K562 (cell line): ENCODE data around the gene MATN1. TPM values are rescaled to one million over a fixed set of nuclear protein-coding genes. Genes with fewer than 3 reads are reported as not detected.

Experiments used
- ATAC-seq: fragments of 200-7000 bp; cut with Tn5 transposase; 3 replicates; pipeline ENCODE4 v1.9.1; 2020; ENCODE audit warnings: moderate library complexity
- BruUV-seq: library from RNA; stranded (reverse); fragments of 400-500 nt; replicated peaks from 2 replicates; lab custom pipeline; 2021; lab: Mats Ljungman, UMichigan
- CTCF ChIA-PET: fragments of 300-600 bp; formaldehyde crosslinking; extraction: SDS; loops from one replicate; lab custom pipeline; 2021; ENCODE audit warnings: low intra/inter-chr PET ratio; lab: Yijun Ruan, JAX
- POLR2A ChIA-PET: fragments of 300-600, 350-650 bp; sonication (Branson Sonifier 250); formaldehyde crosslinking; extraction: SDS; loops from one replicate; lab custom pipeline; 2021; ENCODE audit warnings: antibody characterized with exemption, inconsistent platforms; lab: Yijun Ruan, JAX
- DNase-seq, 4 experiments: peaks; one replicate each; pipeline versions ENCODE4 v3.0.0 to v3.0.0-alpha.2; 2011 to 2018; ENCODE audit warnings: low spot score in 3 of 4, mixed read lengths in 3 of 4; ENCODE audit errors: extremely low read depth in 1 of 4
- FAIRE-seq: peaks from 2 replicates; lab custom pipeline; 2011; peaks lifted over from hg19 to GRCh38; lab: Jason Lieb, UNC
- H2AFZ ChIP-seq: 2 replicates; pipeline ENCODE4 v1.6.0; 2011; ENCODE audit warnings: low read depth, low read length, control low read depth, inconsistent platforms
- H3K27ac ChIP-seq: fragments of 200-600 bp; 3 replicates; pipeline ENCODE4 v1.8.0; 2011; ENCODE audit warnings: low read depth, mild to moderate bottlenecking, control low read depth, inconsistent platforms, low read length, moderate library complexity, mixed read lengths; ENCODE audit errors: extremely low read depth
- H3K27me3 ChIP-seq, 2 experiments: fragments of 300-600 bp in 1 of 2; 2 replicates in 1 of 2; 3 replicates in 1 of 2; pipeline versions ENCODE4 v1.6.0 to v1.8.0; 2011; ENCODE audit warnings: inconsistent platforms in 2 of 2, low read length in 2 of 2, mild to moderate bottlenecking in 1 of 2, mixed read lengths in 1 of 2, moderate library complexity in 1 of 2; ENCODE audit not compliant: control insufficient read depth in 2 of 2, insufficient read depth in 2 of 2
- H3K36me3 ChIP-seq: fragments of 300-600 bp; 3 replicates; pipeline ENCODE4 v1.8.0; 2011; ENCODE audit warnings: mild to moderate bottlenecking, low read length, inconsistent platforms; ENCODE audit not compliant: control insufficient read depth, insufficient read depth
- H3K4me1 ChIP-seq, 2 experiments: fragments of 200-600 bp in 1 of 2; replicated peaks in 1 of 2; 2 replicates in 1 of 2; 3 replicates in 1 of 2; pipeline versions ENCODE4 v1.5.1 to v1.8.0; 2011; ENCODE audit warnings: inconsistent platforms in 2 of 2, low read length in 2 of 2, mild to moderate bottlenecking in 1 of 2, mixed read lengths in 1 of 2, moderate library complexity in 1 of 2; ENCODE audit not compliant: control insufficient read depth in 2 of 2, insufficient read depth in 2 of 2
- H3K4me2 ChIP-seq: 2 replicates; pipeline ENCODE4 v1.6.1; 2011; ENCODE audit warnings: low read length, control low read depth, inconsistent platforms, mixed read lengths; ENCODE audit not compliant: insufficient read depth
- H3K4me3 ChIP-seq: fragments of 200-600 bp; sonication (generic), shearing (Covaris generic); 2 replicates; pipeline ENCODE4 v1.5.1; 2016; ENCODE audit warnings: control low read depth, inconsistent platforms
- H3K79me2 ChIP-seq: fragments of 200-600 bp; 3 replicates; pipeline ENCODE4 v1.8.0; 2011; ENCODE audit warnings: low read length, inconsistent platforms; ENCODE audit not compliant: control insufficient read depth, insufficient read depth
- H3K9ac ChIP-seq, 2 experiments: 2 replicates each; pipeline versions ENCODE4 v1.6.0 to v1.6.1; 2011; ENCODE audit warnings: low read depth in 2 of 2, low read length in 2 of 2, control low read depth in 1 of 2, inconsistent platforms in 1 of 2, mild to moderate bottlenecking in 1 of 2, mixed read lengths in 1 of 2; ENCODE audit not compliant: insufficient read depth in 1 of 2
- H3K9me1 ChIP-seq: one replicate; pipeline ENCODE4 v1.6.0; 2011; ENCODE audit warnings: inconsistent platforms, mild to moderate bottlenecking, low read length, moderate library complexity; ENCODE audit not compliant: control insufficient read depth, insufficient read depth
- H3K9me3 ChIP-seq: replicated peaks from 2 replicates; pipeline ENCODE4 v1.5.1; 2011; ENCODE audit warnings: low read depth, low read length, inconsistent platforms; ENCODE audit not compliant: control insufficient read depth, insufficient read depth
- H4K20me1 ChIP-seq: replicated peaks from 2 replicates; pipeline ENCODE4 v1.6.1; 2011; ENCODE audit warnings: low read length, inconsistent platforms, mixed read lengths; ENCODE audit not compliant: control insufficient read depth, insufficient read depth
- BRCA1 ChIP-seq, 2 experiments: fragments of 450-650 bp in 1 of 2; sonication (generic) in 1 of 2; formaldehyde crosslinking in 1 of 2; IDR thresholded peaks; 2 replicates each; pipeline versions ENCODE4 v1.5.0 to v1.6.1; 2017 to 2020; ENCODE audit warnings: mild to moderate bottlenecking in 1 of 2, missing genetic modification reagents in 1 of 2
- CREBBP ChIP-seq: IDR thresholded peaks from one replicate; pipeline ENCODE4 v1.6.1; 2012; ENCODE audit warnings: low read depth, mild to moderate bottlenecking, control low read depth, inconsistent platforms, low read length
- CUX1 ChIP-seq: fragments of 200-800 bp; sonication (Bioruptor generic); IDR thresholded peaks from 2 replicates; pipeline ENCODE4 v1.6.1; 2016; ENCODE audit warnings: missing genetic modification characterization, missing compliant biosample characterization
- EHMT2 ChIP-seq: fragments of 450-650 bp; IDR thresholded peaks from 2 replicates; pipeline ENCODE4 v1.6.1; 2018; ENCODE audit warnings: antibody characterized with exemption
- EP300 ChIP-seq: IDR thresholded peaks from 2 replicates; pipeline ENCODE4 v1.6.1; 2012; ENCODE audit warnings: low read length, improper control_type of control experiment
- KDM1A ChIP-seq, 2 experiments: fragments of 450-650 bp; IDR thresholded peaks; 2 replicates each; pipeline ENCODE4 v1.6.1; 2016; ENCODE audit warnings: mild to moderate bottlenecking in 2 of 2
- NFE2L1 ChIP-seq: fragments of 450-650 bp; IDR thresholded peaks from 2 replicates; pipeline ENCODE4 v1.6.1; 2016; ENCODE audit warnings: missing genetic modification characterization, low read depth, mild to moderate bottlenecking, missing compliant biosample characterization, moderate library complexity, borderline replicate concordance
- PBX2 ChIP-seq, 2 experiments: IDR thresholded peaks in 1 of 2; conservative IDR thresholded peaks in 1 of 2; 2 replicates each; pipeline ENCODE4 v1.6.1; 2016; ENCODE audit warnings: low read depth in 2 of 2, mild to moderate bottlenecking in 1 of 2, missing compliant biosample characterization in 1 of 2, missing genetic modification characterization in 1 of 2, moderate library complexity in 1 of 2
- TAL1 ChIP-seq: fragments of 450-650 bp; IDR thresholded peaks from 2 replicates; pipeline ENCODE4 v1.6.1; 2016; ENCODE audit warnings: mild to moderate bottlenecking
- ZNF449 ChIP-seq: fragments of 250-450 bp; sonication (Bioruptor Pico); IDR thresholded peaks from 2 replicates; pipeline ENCODE4 v1.8.0; 2022; ENCODE audit warnings: moderate library complexity, mild to moderate bottlenecking, inconsistent platforms
- in situ Hi-C: fragments of 300-500 bp; cut with MboI; formaldehyde crosslinking; loops from 4 replicates; pipeline ENCODE4 v1.15.0; 2018; ENCODE audit warnings: inconsistent platforms, mixed read lengths
- intact Hi-C: fragments of 100-400 bp; cut with micrococcal nuclease; formaldehyde crosslinking; loops from 2 replicates; pipeline ENCODE4 v1.14.2; 2022
- polyA plus RNA-seq, 8 experiments: library from polyadenylated mRNA; depleted of rRNA in 4 of 8; stranded (reverse) in 5 of 8; unstranded in 3 of 8; fragments of >200 nt; fragmentation: Nextera tagmentation in 2 of 8; fragmentation: Illumina TruSeq in 1 of 8; extraction: Ambion mirVana in 2 of 8; extraction: Trizol in 1 of 8; gene quantifications; 2 replicates each; pipeline versions ENCODE4 v1.2.1 to v1.2.3, GENCODE V29; 2011 to 2014; ENCODE audit warnings: inconsistent platforms in 1 of 8, missing spikeins in 1 of 8
- total RNA-seq, 7 experiments: library from RNA; depleted of rRNA in 6 of 7; stranded (reverse); fragments of >200 nt in 6 of 7; fragmentation: Illumina TruSeq in 2 of 7; extraction: Trizol in 2 of 7; gene quantifications; 2 replicates each; pipeline versions ENCODE4 v1.2.1 to v1.2.3, GENCODE V29; 2011 to 2021; ENCODE audit warnings: low replicate concordance in 1 of 7

MATN1 gene
- total and polyA plus RNA-seq, 9 of the 15 experiments (the other 6 are each of a cell fraction or from before 2014, with no cell fraction given), result 0.10 to 2.3 (median 1.2) TPM

GRCh38 chr1:30702823-30703222 lies 20.6 kb downstream of the MATN1 start:
- in situ Hi-C loops (loop anchor here (10.0 kb wide), 1 partner anchor 1478 kb away; no protein-coding TSS in a partner anchor), intact Hi-C loops (loop anchor here (10.0 kb wide), 3 partner anchors 1008 to 1328 kb away; no protein-coding TSS in a partner anchor)
- Histone ChIP-seq H3K9me1 (no peaks in the 10 kb centered on the region), H3K36me3 (no peaks in the 10 kb centered on the region), H3K4me2 (no peak overlapping the region), H3K9ac (no peak overlapping the region), H3K4me1 (peaks cover 0 to 6% of the 10 kb centered on the region in 2 experiments; a peak in 4 of 5 replicates), H3K79me2 (no peaks in the 10 kb centered on the region), H3K27ac (no peak overlapping the region), H3K9me3 (no peaks in the 10 kb centered on the region; the same call in 1 of the 2 replicates), H3K4me3 (no peak overlapping the region), H2AFZ (no peak overlapping the region), H4K20me1 (0 out of 2 replicates have a peak, but pooled peaks cover 7% of the 10 kb centered on the region), H3K27me3 (peaks cover 12 to 42% of the 10 kb centered on the region in 2 experiments; a peak in 4 of 5 replicates)
- FAIRE-seq (no peak), DNase-seq (no peak), ATAC-seq (no peak)
- ChIA-PET CTCF (no interaction called here), POLR2A (no interaction called here)
- BruUV-seq, result no TSS peak
- TF ChIP-seq EP300 (no peak), CREBBP (peak; percentile 27), KDM1A (IDR thresholded peaks at IDR 0.05) (peak in 1 of 2 experiments; percentile 17; a peak in 1 of 4 replicates), CUX1 (CRISPR knock-in tag) (no peak), NFE2L1 (tag) (no peak), PBX2 (CRISPR knock-in tag; IDR thresholded peaks at IDR 0.05; ENCODE audit: low read depth) (no peak), PBX2 (tag; conservative IDR thresholded peaks at IDR 0.05; ENCODE audit: low read depth) (0 out of 2 replicates have a peak, but pooled peaks have one; percentile 18), EHMT2 (0 out of 2 replicates have a peak, but pooled peaks have one; percentile 23), ZNF449 (CRISPR knock-in tag) (no peak), TAL1 (no peak), BRCA1 (IDR thresholded peaks at IDR 0.05) (no peak), BRCA1 (CRISPR knock-in tag; IDR thresholded peaks at IDR 0.05) (no peak)
- TF ChIP-seq, all 486 proteins: peak for 4
